Femur (tissue), 1 donor: ENCODE data around the gene TMEM47.

Experiments used
- DNase-seq: peaks from one replicate; pipeline ENCODE4 v3.0.0-alpha.2; 2017

Gene TMEM47

DNA sequence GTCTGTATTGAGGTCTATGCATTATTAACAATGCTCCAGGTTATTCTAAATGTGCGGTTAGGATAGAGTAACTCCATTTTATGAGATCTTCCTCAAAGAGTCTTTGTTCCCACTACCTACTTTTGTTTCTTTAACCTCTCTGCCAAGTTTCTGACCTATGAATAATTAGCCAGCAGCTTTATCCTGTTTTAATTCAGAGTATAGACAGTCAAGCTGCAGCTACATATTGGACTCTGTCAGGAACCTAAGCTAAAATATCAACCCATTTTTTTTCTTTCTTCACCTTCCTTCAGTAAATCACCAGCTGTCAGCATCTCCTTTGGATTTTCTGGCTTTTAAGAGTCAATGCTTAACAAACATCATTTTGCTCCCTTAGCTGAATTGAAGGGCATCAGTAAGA, 72.3 kb downstream of the TMEM47 start:
- DNase-seq, result no peak

DNA sequence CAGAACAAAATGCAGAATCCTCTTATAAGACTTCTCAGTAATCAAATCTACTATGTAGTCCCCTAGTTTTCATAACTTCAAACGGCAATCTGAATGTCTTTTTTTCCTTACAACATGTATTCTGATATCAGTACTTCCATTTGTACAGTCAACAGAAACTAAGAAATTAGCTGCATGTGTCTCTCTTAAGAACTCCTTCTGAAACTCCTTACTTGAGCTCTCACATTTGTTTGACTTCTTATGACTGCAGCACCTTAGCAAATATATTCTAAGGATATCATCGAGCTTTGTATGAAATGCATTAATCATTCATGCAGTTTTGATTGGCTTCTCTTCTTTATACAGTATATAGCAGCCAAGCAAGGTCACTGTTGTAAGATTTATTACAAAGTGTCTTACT, 77.0 kb downstream of the TMEM47 start:
- no peak for DNase-seq

DNA sequence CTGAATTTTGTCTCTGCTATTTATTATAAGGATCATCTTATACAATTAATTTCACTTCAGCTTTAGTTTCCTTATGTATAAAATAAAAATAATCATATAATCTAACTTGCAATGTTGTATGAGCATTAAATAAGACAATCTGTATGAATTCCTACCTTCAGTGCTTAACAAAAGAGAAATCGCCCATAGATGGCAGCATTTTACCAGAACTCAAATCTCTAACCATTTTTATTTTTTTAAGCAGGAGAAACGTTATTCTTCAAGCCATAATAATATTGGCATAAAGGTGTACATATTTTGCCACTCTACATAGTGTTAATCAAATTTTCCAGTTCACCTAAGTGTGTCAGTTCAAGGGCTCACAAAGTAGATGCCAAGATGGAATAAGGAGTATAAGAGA, 78.8 kb downstream of the TMEM47 start:
- no peak for DNase-seq
